Caco-2 (cell line): ENCODE measurements around the gene BSCL2. TPM values are rescaled to one million over a fixed set of nuclear protein-coding genes. Genes with fewer than 3 reads are reported as not detected.

Experiments used
- BruUV-seq: library from RNA; stranded (reverse); fragments of 400-500 nt; replicated peaks from 2 replicates; lab custom pipeline; 2021; lab: Mats Ljungman, UMichigan
- CTCF ChIA-PET: fragments of 300-600 bp; sonication (Branson Sonifier 250); formaldehyde crosslinking; loops from one replicate; lab custom pipeline; 2022; ENCODE audit warnings: antibody characterized with exemption; lab: Charles Lee
- POLR2A ChIA-PET: fragments of 300-600 bp; sonication (Branson Sonifier 250); formaldehyde crosslinking; loops from one replicate; lab custom pipeline; 2022; ENCODE audit warnings: antibody characterized with exemption; lab: Charles Lee
- DNase-seq, 2 experiments: peaks; one replicate each; pipeline versions ENCODE4 v3.0.0 to v3.0.0-alpha.2; 2020 to 2022
- H3K27me3 ChIP-seq: replicated peaks from 2 replicates; pipeline ENCODE4 v1.6.0; 2011; ENCODE audit warnings: low read length; ENCODE audit not compliant: control insufficient read depth, insufficient read depth
- H3K36me3 ChIP-seq: 2 replicates; pipeline ENCODE4 v1.5.1; 2011; ENCODE audit warnings: low read length; ENCODE audit not compliant: control insufficient read depth, insufficient read depth
- H3K4me1 ChIP-seq: fragments of 250-450 bp; sonication (Bioruptor Pico); 2 replicates; pipeline ENCODE4 v1.5.1; 2020; ENCODE audit warnings: mild to moderate bottlenecking
- H3K4me3 ChIP-seq: 2 replicates; pipeline ENCODE4 v1.5.1; 2011; ENCODE audit warnings: low read depth, mild to moderate bottlenecking, control low read depth, low read length
- H3K9me3 ChIP-seq: fragments of 250-450 bp; sonication (Bioruptor Pico); 2 replicates; pipeline ENCODE4 v1.5.1; 2020; ENCODE audit warnings: mild to moderate bottlenecking, moderate library complexity
- H3K27ac Mint-ChIP-seq: one replicate; pipeline ENCODE4 v1.8.0; 2022; ENCODE audit warnings: mixed read lengths; ENCODE audit not compliant: unreplicated experiment
- H3K27me3 Mint-ChIP-seq: one replicate; pipeline ENCODE4 v1.8.0; 2022; ENCODE audit warnings: mixed read lengths; ENCODE audit not compliant: insufficient read depth, unreplicated experiment
- H3K36me3 Mint-ChIP-seq: one replicate; pipeline ENCODE4 v1.8.0; 2022; ENCODE audit warnings: mild to moderate bottlenecking, mixed read lengths; ENCODE audit not compliant: insufficient read depth, unreplicated experiment
- H3K4me1 Mint-ChIP-seq: one replicate; pipeline ENCODE4 v1.8.0; 2022; ENCODE audit warnings: low read depth, mixed read lengths; ENCODE audit not compliant: unreplicated experiment
- H3K4me3 Mint-ChIP-seq: one replicate; pipeline ENCODE4 v1.8.0; 2022; ENCODE audit warnings: mild to moderate bottlenecking, moderate library complexity, mixed read lengths; ENCODE audit not compliant: unreplicated experiment
- H3K9me3 Mint-ChIP-seq: one replicate; pipeline ENCODE4 v1.8.0; 2022; ENCODE audit warnings: mixed read lengths; ENCODE audit not compliant: unreplicated experiment
- intact Hi-C: fragments of 100-400 bp; cut with micrococcal nuclease; formaldehyde crosslinking; loops from one replicate; pipeline ENCODE4 v1.10.0; 2022; ENCODE audit not compliant: unreplicated experiment
- total RNA-seq: library from RNA; stranded (reverse); gene quantifications from 2 replicates; pipeline ENCODE4 v1.2.3, GENCODE V29; 2022
- TF ChIP-seq, protein P1 (sequence below), 2 experiments: fragments of 200-600 bp in 1 of 2; IDR thresholded peaks; 1 replicate in 1 of 2; 2 replicates in 1 of 2; pipeline versions ENCODE4 v1.5.1 to v1.8.0; 2011 to 2022; ENCODE audit warnings: antibody characterized with exemption in 1 of 2, control low read depth in 1 of 2, inconsistent platforms in 1 of 2, low read depth in 1 of 2, low read length in 1 of 2, mild to moderate bottlenecking in 1 of 2, moderate library complexity in 1 of 2; ENCODE audit not compliant: insufficient read depth in 1 of 2, severe bottlenecking in 1 of 2, unreplicated experiment in 1 of 2

BSCL2 gene
- total RNA-seq, 1 experiment from 2014 or later: 39.2 TPM

DNA sequence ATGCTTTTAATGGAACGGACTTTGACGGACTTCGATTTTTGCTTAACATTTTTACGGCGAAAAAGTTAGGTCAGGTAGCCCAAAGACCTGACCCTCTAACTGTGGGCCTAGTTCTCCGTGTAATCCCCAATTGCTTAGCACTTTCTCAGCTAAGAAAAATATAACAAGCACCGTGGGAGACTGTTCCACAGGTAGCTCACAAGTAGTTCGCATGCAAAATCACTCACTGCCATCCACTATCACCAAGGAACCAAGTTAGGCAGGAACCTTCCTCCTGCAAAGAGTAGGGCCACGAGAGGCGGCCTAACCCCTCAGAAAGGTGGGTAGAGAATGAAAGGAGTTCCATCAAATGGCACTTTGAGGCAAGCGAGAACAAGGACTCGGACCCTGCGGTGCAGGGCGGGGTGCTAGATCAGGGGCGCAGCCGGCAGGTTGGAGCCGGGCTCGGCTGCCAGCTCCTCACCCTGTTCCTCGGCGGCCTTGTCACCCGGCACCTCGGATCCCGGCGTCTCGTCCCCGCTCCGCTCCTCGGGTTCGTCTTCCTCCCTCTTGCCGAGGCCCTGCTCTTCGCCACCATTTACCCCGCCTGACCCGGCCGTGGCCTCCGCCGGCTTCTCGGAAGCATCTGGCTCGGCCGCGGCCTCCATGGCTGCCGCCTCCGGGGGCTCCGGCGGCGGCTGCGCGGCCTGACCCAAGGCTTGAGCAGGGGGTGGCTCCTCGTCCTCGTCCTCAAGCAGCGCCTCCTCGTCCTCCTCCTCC lies 19.1 kb upstream of the BSCL2 start:
- Histone ChIP-seq H3K9me3 (no peaks in the 10 kb centered on the region), H3K36me3 (peaks cover 1% of the 10 kb centered on the region; the same call in 1 of the 2 replicates), H3K27me3 (no peaks in the 10 kb centered on the region), H3K4me3 (peak overlapping the region; percentile 94), H3K4me1 (peaks cover 29% of the 10 kb centered on the region)
- TF ChIP-seq, protein P1, sequence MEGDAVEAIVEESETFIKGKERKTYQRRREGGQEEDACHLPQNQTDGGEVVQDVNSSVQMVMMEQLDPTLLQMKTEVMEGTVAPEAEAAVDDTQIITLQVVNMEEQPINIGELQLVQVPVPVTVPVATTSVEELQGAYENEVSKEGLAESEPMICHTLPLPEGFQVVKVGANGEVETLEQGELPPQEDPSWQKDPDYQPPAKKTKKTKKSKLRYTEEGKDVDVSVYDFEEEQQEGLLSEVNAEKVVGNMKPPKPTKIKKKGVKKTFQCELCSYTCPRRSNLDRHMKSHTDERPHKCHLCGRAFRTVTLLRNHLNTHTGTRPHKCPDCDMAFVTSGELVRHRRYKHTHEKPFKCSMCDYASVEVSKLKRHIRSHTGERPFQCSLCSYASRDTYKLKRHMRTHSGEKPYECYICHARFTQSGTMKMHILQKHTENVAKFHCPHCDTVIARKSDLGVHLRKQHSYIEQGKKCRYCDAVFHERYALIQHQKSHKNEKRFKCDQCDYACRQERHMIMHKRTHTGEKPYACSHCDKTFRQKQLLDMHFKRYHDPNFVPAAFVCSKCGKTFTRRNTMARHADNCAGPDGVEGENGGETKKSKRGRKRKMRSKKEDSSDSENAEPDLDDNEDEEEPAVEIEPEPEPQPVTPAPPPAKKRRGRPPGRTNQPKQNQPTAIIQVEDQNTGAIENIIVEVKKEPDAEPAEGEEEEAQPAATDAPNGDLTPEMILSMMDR (IDR thresholded peaks at IDR 0.05; ENCODE audit: insufficient read depth in 1 of 2, low read depth in 1 of 2, low read length in 1 of 2, severe bottlenecking in 1 of 2, unreplicated experiment in 1 of 2): no peak
- Mint-ChIP-seq H3K27ac (peak overlapping the region; percentile 98), H3K27me3 (no peaks in the 10 kb centered on the region), H3K36me3 (peaks cover 88% of the 10 kb centered on the region), H3K4me1 (peaks cover 34% of the 10 kb centered on the region), H3K9me3 (no peaks in the 10 kb centered on the region), H3K4me3 (peak overlapping the region; percentile 99)
- ChIA-PET POLR2A (interaction anchor here (0.6 to 4.8 kb wide), 14 partner anchors 13 to 155 kb away, joined by 3 to 71 read pairs (median 11); partner anchors contain the start of genes BSCL2, C11orf98, CSKMT and EEF1G), CTCF (interaction anchor here (1.1 to 4.0 kb wide), 3 partner anchors 27 to 166 kb away, joined by 3 to 21 read pairs (median 4); partner anchors contain the start of gene ZBTB3)
- no peak for DNase-seq
- BruUV-seq: no TSS peak
- intact Hi-C loops: loop anchor here (2.0 to 10.0 kb wide), 2 partner anchors 14 to 128 kb away; no protein-coding TSS in a partner anchor

DNA sequence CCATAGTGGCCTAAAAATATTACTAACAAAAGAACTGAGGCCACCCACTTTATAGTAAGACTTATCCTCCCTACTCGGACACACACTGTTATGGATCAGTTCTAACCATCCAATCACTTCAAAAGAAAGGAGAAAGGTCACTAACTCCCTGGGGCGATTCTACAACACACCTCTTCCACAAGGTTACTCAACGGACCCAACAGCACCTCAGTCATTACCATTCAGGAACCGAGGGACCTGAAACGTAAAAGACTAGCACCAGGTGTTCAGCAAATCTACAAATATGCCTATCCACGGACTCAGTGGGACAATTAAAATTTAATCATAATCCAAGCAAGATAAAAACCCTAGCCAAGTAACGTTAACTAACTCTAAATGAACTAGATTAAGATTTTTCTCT lies 18.4 kb upstream of the BSCL2 start:
- TF ChIP-seq, protein P1 (IDR thresholded peaks at IDR 0.05; ENCODE audit: insufficient read depth in 1 of 2, low read depth in 1 of 2, low read length in 1 of 2, severe bottlenecking in 1 of 2, unreplicated experiment in 1 of 2): no peak
- peaks cover 34% of the 10 kb centered on the region for H3K4me1 Mint-ChIP-seq
- H3K4me3 ChIP-seq: peak overlapping the region; percentile 94
- peaks cover 4% of the 10 kb centered on the region for H3K36me3 ChIP-seq
- H3K27me3 Mint-ChIP-seq: no peaks in the 10 kb centered on the region
- ChIA-PET POLR2A (interaction anchor here (0.8 to 4.8 kb wide), 3 partner anchors 20 to 131 kb away, joined by 4 to 71 read pairs (median 18); partner anchors contain the start of gene ZBTB3), CTCF (interaction anchor here (1.1 to 4.0 kb wide), 2 partner anchors 28 to 61 kb away, joined by 3 to 21 read pairs; partner anchors contain the start of gene ZBTB3)
- H3K9me3 ChIP-seq: no peaks in the 10 kb centered on the region
- intact Hi-C loops: loop anchor here (2.0 to 10.0 kb wide), 2 partner anchors 13 to 129 kb away; no protein-coding TSS in a partner anchor
- peaks cover 29% of the 10 kb centered on the region for H3K4me1 ChIP-seq
- peak in 1 of 2 experiments; percentile 41 for DNase-seq
- no peaks in the 10 kb centered on the region for H3K9me3 Mint-ChIP-seq
- H3K4me3 Mint-ChIP-seq: peak overlapping the region; percentile 99
- H3K27ac Mint-ChIP-seq: peak overlapping the region; percentile 98
- H3K36me3 Mint-ChIP-seq: peaks cover 91% of the 10 kb centered on the region
- BruUV-seq: TSS peak; percentile 18
- H3K27me3 ChIP-seq: no peaks in the 10 kb centered on the region

DNA sequence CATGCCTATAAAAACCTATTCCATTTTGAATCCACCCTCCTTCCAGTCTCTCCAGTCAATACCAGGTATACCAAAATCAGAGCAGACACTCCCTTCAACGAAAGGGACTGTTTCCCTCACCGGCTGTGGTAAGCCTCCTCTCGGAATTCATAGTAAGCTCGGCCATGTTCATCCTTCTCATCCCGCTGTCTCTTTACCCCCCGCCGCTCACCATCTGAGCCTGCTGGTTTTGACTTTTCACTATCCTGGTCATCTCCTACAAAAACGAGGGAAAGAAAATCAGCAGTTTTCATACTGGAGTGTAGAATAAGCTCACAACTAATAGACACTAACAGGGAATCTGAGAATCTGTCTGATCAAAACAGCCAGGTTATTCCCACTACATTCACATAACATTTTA lies 16.9 kb upstream of the BSCL2 start:
- Histone ChIP-seq H3K4me1 (peaks cover 23% of the 10 kb centered on the region), H3K27me3 (no peaks in the 10 kb centered on the region), H3K4me3 (no peak overlapping the region), H3K9me3 (no peaks in the 10 kb centered on the region), H3K36me3 (peaks cover 10% of the 10 kb centered on the region)
- ChIA-PET POLR2A (no interaction called here), CTCF (no interaction called here)
- no peaks in the 10 kb centered on the region for H3K9me3 Mint-ChIP-seq
- intact Hi-C loops: loop anchor here (10.0 kb wide), 1 partner anchor 131 kb away; no protein-coding TSS in a partner anchor
- peaks cover 100% of the 10 kb centered on the region for H3K36me3 Mint-ChIP-seq
- no TSS peak for BruUV-seq
- no peaks in the 10 kb centered on the region for H3K27me3 Mint-ChIP-seq
- H3K4me3 Mint-ChIP-seq: peak overlapping the region; percentile 99
- H3K27ac Mint-ChIP-seq: no peak overlapping the region
- TF ChIP-seq, protein P1 (IDR thresholded peaks at IDR 0.05; ENCODE audit: insufficient read depth in 1 of 2, low read depth in 1 of 2, low read length in 1 of 2, severe bottlenecking in 1 of 2, unreplicated experiment in 1 of 2): no peak
- no peak for DNase-seq
- H3K4me1 Mint-ChIP-seq: peaks cover 30% of the 10 kb centered on the region
